Activated T-cell treated with anti-CD3 and anti-CD28 coated beads, Interleukin-2, amount 50 U/mL, for 72 hours (primary cell): Measurements from ENCODE around the gene NUP42. TPM values are rescaled to one million over a fixed set of nuclear protein-coding genes. Genes with fewer than 3 reads are reported as not detected.
"Not testable (repeated sequence)": the region's sequence is repeated elsewhere in the genome, so short reads cannot be mapped to it uniquely, and the experiment has no call there.

ENCODE experiments used
- ATAC-seq, 2 donors: fragments of 150-1000 bp; cut with Tn5 transposase; replicated peaks in 1 of 2; 2 replicates each; pipeline ENCODE4 v1.10.0; 2021; ENCODE audit warnings: moderate library complexity in 2 of 2, mild to moderate bottlenecking in 1 of 2
- DNase-seq, 2 donors: peaks; one replicate each; pipeline ENCODE4 v3.0.0; 2021 to 2022; ENCODE audit warnings: mixed read lengths in 1 of 2
- H3K27ac Mint-ChIP-seq: one replicate; pipeline ENCODE4 v1.8.0; 2022; ENCODE audit warnings: mild to moderate bottlenecking, moderate library complexity, mixed read lengths
- H3K27me3 Mint-ChIP-seq: one replicate; pipeline ENCODE4 v1.8.0; 2022; ENCODE audit warnings: low read depth, mixed read lengths
- H3K36me3 Mint-ChIP-seq, 2 donors: one replicate each; pipeline ENCODE4 v1.8.0; 2022; ENCODE audit warnings: mixed read lengths in 2 of 2, mild to moderate bottlenecking in 1 of 2; ENCODE audit not compliant: insufficient read depth in 2 of 2
- H3K4me1 Mint-ChIP-seq: one replicate; pipeline ENCODE4 v1.8.0; 2022; ENCODE audit warnings: low read depth, mixed read lengths
- H3K4me3 Mint-ChIP-seq, 2 donors: one replicate each; pipeline ENCODE4 v1.8.0; 2022; ENCODE audit warnings: mild to moderate bottlenecking in 2 of 2, mixed read lengths in 2 of 2, moderate library complexity in 2 of 2
- H3K9me3 Mint-ChIP-seq, 2 donors: one replicate each; pipeline ENCODE4 v1.8.0; 2022; ENCODE audit warnings: mixed read lengths in 2 of 2
- total RNA-seq, 2 donors: library from RNA; stranded (reverse); gene quantifications; one replicate each; pipeline ENCODE4 v1.2.3, GENCODE V29; 2022

The NUP42 gene
- total RNA-seq, 2 donors from 2014 or later: 38.4 to 41.5 TPM

GRCh38 chr7:23183279-23184012 is 1.6 kb downstream of the NUP42 start:
- Mint-ChIP-seq H3K27ac (peak overlapping the region; percentile 83), H3K9me3 (no peaks in the 10 kb centered on the region), H3K36me3 (peaks cover 5 to 14% of the 10 kb centered on the region in 2 donors), H3K27me3 (no peaks in the 10 kb centered on the region), H3K4me1 (peaks cover 36% of the 10 kb centered on the region), H3K4me3 (peak overlapping the region; percentile 82 to 94)
- no peak for DNase-seq
- ATAC-seq: no peak

- H3K4me3 Mint-ChIP-seq: peak overlapping the region; percentile 56 to 94
- no peak overlapping the region for H3K27ac Mint-ChIP-seq
- H3K36me3 Mint-ChIP-seq: peaks cover 5 to 16% of the 10 kb centered on the region in 2 donors
- H3K27me3 Mint-ChIP-seq: no peaks in the 10 kb centered on the region
- ATAC-seq (no peak), DNase-seq (no peak)
- no peaks in the 10 kb centered on the region for H3K9me3 Mint-ChIP-seq
- peaks cover 36% of the 10 kb centered on the region for H3K4me1 Mint-ChIP-seq
Observed at GRCh38 chr7:23184291-23184690, 2.4 kb downstream of the NUP42 start.

- no peaks in the 10 kb centered on the region for H3K9me3 Mint-ChIP-seq
- ATAC-seq (no peak), DNase-seq (no peak)
- peaks cover 5 to 16% of the 10 kb centered on the region in 2 donors for H3K36me3 Mint-ChIP-seq
- no peak overlapping the region for H3K4me3 Mint-ChIP-seq
- no peaks in the 10 kb centered on the region for H3K27me3 Mint-ChIP-seq
- H3K4me1 Mint-ChIP-seq: peaks cover 36% of the 10 kb centered on the region
- H3K27ac Mint-ChIP-seq: no peak overlapping the region
Observed at GRCh38 chr7:23184709-23185359, 3.0 kb downstream of the NUP42 start.

- no peak for ATAC-seq
- no peak overlapping the region for H3K27ac Mint-ChIP-seq
Observed at GRCh38 chr7:23185980-23186379, 4.1 kb downstream of the NUP42 start.

GRCh38 chr7:23191022-23191421 is 9.2 kb downstream of the NUP42 start:
- H3K4me3 Mint-ChIP-seq: no peak overlapping the region
- H3K27ac Mint-ChIP-seq: no peak overlapping the region
- no peaks in the 10 kb centered on the region for H3K4me1 Mint-ChIP-seq
- DNase-seq (no peak), ATAC-seq (no peak)
- no peaks in the 10 kb centered on the region for H3K27me3 Mint-ChIP-seq
- no peaks in the 10 kb centered on the region for H3K9me3 Mint-ChIP-seq
- peaks cover 9 to 20% of the 10 kb centered on the region in 2 donors for H3K36me3 Mint-ChIP-seq

More at GRCh38 chr7:23185980-23186379, 4.1 kb downstream of the NUP42 start:
- H3K9me3 Mint-ChIP-seq: no peaks in the 10 kb centered on the region
- H3K36me3 Mint-ChIP-seq: peaks cover 8 to 19% of the 10 kb centered on the region in 2 donors
- H3K27me3 Mint-ChIP-seq: no peaks in the 10 kb centered on the region
- peaks cover 31% of the 10 kb centered on the region for H3K4me1 Mint-ChIP-seq
- no peak for DNase-seq
- H3K4me3 Mint-ChIP-seq: no peak overlapping the region

- ATAC-seq, H3K4me1 Mint-ChIP-seq, H3K9me3 Mint-ChIP-seq, H3K27me3 Mint-ChIP-seq, H3K27ac Mint-ChIP-seq, DNase-seq, H3K4me3 Mint-ChIP-seq: not testable (repeated sequence)
- H3K36me3 Mint-ChIP-seq: peaks cover 8 to 20% of the 10 kb centered on the region in 2 donors
Observed at GRCh38 chr7:23193650-23194227, 11.9 kb downstream of the NUP42 start.

- no peak for ATAC-seq
- Mint-ChIP-seq H3K4me1 (no peaks in the 10 kb centered on the region), H3K27me3 (no peaks in the 10 kb centered on the region), H3K4me3 (no peak overlapping the region), H3K27ac (no peak overlapping the region), H3K9me3 (no peaks in the 10 kb centered on the region), H3K36me3 (peaks cover 4 to 19% of the 10 kb centered on the region in 2 donors)
- no peak for DNase-seq
Observed at GRCh38 chr7:23196306-23196705, 14.5 kb downstream of the NUP42 start.

GRCh38 chr7:23197745-23198144 is 15.9 kb downstream of the NUP42 start:
- H3K27ac Mint-ChIP-seq: peak overlapping the region; percentile 31
- ATAC-seq, H3K27me3 Mint-ChIP-seq, H3K9me3 Mint-ChIP-seq, H3K4me3 Mint-ChIP-seq, DNase-seq, H3K4me1 Mint-ChIP-seq: not testable (repeated sequence)
- peaks cover 3 to 18% of the 10 kb centered on the region in 2 donors for H3K36me3 Mint-ChIP-seq

GRCh38 chr7:23200331-23200730 is 18.5 kb downstream of the NUP42 start:
- Mint-ChIP-seq H3K27me3 (peaks cover 8% of the 10 kb centered on the region), H3K4me1 (no peaks in the 10 kb centered on the region), H3K27ac (no peak overlapping the region), H3K4me3 (no peak overlapping the region), H3K9me3 (peaks cover 0 to 3% of the 10 kb centered on the region in 2 donors), H3K36me3 (peaks cover 3 to 22% of the 10 kb centered on the region in 2 donors)
- ATAC-seq: no peak
- DNase-seq: no peak

- DNase-seq: no peak
- Mint-ChIP-seq H3K27me3 (peaks cover 35% of the 10 kb centered on the region), H3K27ac (no peak overlapping the region), H3K9me3 (peaks cover 0 to 3% of the 10 kb centered on the region in 2 donors), H3K4me3 (no peak overlapping the region), H3K36me3 (peaks cover 0 to 17% of the 10 kb centered on the region in 2 donors), H3K4me1 (peaks cover 5% of the 10 kb centered on the region)
- no peak for ATAC-seq
Observed at GRCh38 chr7:23204241-23204640, 22.4 kb downstream of the NUP42 start.

GRCh38 chr7:23205577-23205908 is 23.7 kb downstream of the NUP42 start:
- H3K9me3 Mint-ChIP-seq: peaks cover 0 to 3% of the 10 kb centered on the region in 2 donors
- H3K4me3 Mint-ChIP-seq: peak overlapping the region in 1 of 2 donors; percentile 69
- H3K36me3 Mint-ChIP-seq: peaks cover 0 to 11% of the 10 kb centered on the region in 2 donors
- ATAC-seq: no peak
- peaks cover 35% of the 10 kb centered on the region for H3K27me3 Mint-ChIP-seq
- no peak overlapping the region for H3K27ac Mint-ChIP-seq
- DNase-seq: no peak
- H3K4me1 Mint-ChIP-seq: peaks cover 5% of the 10 kb centered on the region

GRCh38 chr7:23205909-23206767 is 24.3 kb downstream of the NUP42 start:
- DNase-seq: peak in 1 of 2 donors; percentile 18
- Mint-ChIP-seq H3K27ac (no peak overlapping the region), H3K4me3 (peak overlapping the region; percentile 31 to 69)

More at GRCh38 chr7:23205909-23206767, 24.3 kb downstream of the NUP42 start:
- H3K9me3 Mint-ChIP-seq: peaks cover 0 to 3% of the 10 kb centered on the region in 2 donors
- peak; percentile 47 to 76 for ATAC-seq
- H3K4me1 Mint-ChIP-seq: peaks cover 5% of the 10 kb centered on the region
- H3K36me3 Mint-ChIP-seq: peaks cover 0 to 11% of the 10 kb centered on the region in 2 donors
- H3K27me3 Mint-ChIP-seq: peaks cover 41% of the 10 kb centered on the region
